Measurements from ENCODE around the gene RPL29.

Gene RPL29

GRCh38 chr3:51961602-51962569 is 33.8 kb downstream of the RPL29 start:
- DNase-seq: no peak

GRCh38 chr3:51961011-51961410 is 34.7 kb downstream of the RPL29 start:
- DNase-seq: no peak

DNA sequence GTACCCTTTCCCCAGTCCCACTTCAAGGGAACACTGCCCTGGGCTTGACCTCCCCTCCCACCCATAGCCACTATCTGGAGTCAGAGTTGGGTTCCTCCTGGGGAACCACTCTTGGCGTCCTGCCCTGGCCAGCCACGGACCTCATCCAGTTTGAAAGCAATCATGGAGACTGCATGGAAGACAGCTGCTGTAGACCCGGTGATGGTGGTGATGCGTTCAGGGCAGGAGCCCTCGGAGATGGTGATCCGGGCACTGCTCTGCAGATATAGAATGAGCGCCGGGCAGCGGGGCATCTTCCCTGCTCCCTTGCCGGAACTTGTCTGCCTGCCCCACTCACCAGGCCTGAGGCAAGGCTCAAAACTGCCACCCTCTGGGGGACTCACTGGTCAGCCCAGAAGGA is 35.3 kb downstream of the RPL29 start:
- no peak for DNase-seq

GRCh38 chr3:51959651-51960050 is 36.0 kb downstream of the RPL29 start:
- DNase-seq: no peak

DNA sequence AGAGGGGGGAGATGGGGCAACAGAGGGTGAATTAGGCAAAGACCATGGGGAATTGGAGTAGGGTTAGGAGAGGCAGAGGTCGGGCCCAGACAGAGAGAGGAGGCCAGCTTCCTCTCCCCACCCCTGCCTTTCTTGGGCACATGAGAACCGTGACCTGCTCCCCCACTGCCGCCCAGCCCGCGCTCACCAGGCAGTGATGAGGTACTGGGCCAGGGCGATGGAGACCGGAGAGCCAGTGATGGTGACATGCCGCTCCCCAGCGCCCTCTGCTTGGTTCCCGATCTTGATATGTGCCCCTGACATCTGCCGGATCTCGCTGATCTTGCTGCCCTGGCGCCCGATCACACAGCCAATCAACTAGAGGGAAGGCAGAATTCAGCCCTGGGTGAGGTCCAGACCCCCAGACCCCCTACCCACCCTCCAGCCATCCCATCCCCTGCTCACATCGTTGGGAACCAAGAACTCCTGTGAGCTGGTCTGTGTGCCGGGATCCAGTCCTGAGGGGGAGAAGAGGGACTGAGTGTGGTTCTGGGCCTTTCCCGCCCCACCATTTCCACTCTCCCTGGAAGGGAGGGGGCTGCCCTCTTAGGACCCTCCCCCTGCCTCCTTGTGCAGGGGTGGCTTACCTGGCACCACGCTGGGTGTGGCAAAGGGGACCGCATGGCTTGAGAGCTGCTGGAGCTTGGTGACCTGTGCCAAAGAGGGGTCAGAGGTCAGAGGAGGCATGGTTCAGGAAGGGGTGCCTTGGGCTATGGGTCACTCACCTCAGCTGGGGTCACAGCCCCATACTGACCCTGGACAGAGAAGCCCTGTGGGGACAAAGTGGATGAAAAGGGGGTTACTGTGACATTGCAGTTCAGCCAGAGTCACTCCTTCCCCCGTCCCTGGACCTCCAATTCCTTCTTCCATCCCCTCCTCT is 36.8 kb downstream of the RPL29 start:
- DNase-seq: no peak

DNA sequence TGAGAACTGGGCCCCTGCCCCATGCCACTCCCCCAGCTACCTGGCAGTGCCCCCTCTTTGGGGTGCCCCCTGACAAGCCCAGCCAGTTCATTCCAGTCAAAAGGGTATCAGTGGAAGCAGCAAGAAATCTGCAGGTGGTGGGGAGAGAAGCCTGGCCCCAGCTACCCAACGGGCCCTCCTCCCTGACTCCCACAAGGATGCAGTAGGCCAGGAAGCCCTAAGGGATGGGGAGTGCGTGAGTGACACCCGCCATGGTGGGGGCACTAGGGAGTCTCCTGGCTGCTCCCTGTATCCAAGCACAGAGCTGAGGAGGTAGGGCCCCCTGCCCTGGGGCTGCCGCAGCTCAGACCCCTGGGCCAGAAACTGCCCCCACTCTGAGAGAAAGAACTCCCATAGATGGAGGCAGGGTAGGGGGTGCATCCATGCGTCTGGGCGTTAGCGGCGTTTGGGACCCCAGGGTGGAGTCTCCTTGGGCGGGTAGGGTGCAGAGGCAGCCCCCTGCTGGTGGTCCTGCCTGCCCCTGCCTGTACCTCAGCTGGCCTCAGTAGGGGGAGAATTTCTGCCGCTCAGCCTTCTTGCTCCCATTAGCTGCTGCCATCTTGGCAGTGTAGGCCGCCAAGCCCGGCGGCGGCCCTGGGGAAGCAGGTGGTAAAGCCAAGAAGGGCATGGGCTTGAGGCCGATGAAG is 38.0 kb downstream of the RPL29 start:
- no peak for DNase-seq

GRCh38 chr3:51955893-51956770 is 39.6 kb downstream of the RPL29 start:
- peak; percentile 63 for DNase-seq

- DNase-seq: no peak
These were observed 40.4 kb downstream of the RPL29 start, which contains the start of gene GPR62 for GRCh38 chr3:51955175-51955892. Gene GPR62, plus strand, starts transcription at chr3:51955381. Its CDS starts 272 bp downstream, at chr3:51955653.

DNA sequence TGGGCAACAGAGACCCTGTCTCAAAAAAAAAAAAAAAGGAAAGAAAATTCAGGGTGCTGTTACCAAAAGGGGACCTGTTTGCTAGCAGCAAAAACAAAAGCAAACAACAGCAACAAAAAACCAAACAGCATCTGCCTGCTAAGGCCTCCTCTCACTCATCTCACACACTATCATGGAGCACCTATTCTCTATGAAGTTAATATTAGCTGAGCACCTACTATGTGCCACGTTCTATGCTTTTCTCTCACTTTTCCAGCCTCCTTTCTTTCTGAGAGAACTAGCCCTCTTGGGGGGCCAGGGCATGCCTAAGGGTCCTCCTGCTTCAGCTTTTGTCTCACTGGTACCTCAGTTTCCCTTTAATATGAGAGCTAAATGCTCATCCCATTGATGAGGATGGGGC is 41.0 kb downstream of the RPL29 start:
- no peak for DNase-seq

GRCh38 chr3:51954105-51954504 is 41.6 kb downstream of the RPL29 start:
- no peak for DNase-seq

- DNase-seq: no peak
These were observed 42.2 kb downstream of the RPL29 start for GRCh38 chr3:51953445-51953844.

GRCh38 chr3:51950899-51951298 is 44.8 kb downstream of the RPL29 start:
- no peak for DNase-seq

GRCh38 chr3:51949121-51949520 is 46.6 kb downstream of the RPL29 start:
- DNase-seq: no peak

DNA sequence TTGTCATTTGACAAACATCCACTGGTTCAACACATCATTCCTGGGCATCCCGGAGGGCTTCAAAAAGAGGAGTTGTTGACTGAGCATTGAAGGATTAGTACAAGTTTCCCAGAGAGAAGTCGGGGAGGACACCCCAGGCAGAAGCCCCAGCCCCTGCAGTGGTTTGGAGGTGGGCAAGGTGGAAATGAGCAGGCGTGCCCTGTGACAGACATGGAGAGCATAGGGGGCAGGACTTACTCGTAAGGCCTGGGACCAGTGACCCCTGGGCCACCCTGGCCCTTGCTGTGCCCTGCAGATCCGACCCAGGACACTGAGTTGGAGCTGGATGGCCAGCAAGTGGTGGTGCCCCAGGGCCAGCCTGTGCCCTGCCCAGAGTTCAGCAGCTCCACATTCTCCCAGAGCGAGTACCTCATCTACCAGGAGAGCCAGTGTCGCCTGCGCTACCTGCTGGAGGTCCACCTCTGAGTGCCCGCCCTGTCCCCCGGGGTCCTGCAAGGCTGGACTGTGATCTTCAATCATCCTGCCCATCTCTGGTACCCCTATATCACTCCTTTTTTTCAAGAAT is 47.6 kb downstream of the RPL29 start:
- no peak for DNase-seq

DNA sequence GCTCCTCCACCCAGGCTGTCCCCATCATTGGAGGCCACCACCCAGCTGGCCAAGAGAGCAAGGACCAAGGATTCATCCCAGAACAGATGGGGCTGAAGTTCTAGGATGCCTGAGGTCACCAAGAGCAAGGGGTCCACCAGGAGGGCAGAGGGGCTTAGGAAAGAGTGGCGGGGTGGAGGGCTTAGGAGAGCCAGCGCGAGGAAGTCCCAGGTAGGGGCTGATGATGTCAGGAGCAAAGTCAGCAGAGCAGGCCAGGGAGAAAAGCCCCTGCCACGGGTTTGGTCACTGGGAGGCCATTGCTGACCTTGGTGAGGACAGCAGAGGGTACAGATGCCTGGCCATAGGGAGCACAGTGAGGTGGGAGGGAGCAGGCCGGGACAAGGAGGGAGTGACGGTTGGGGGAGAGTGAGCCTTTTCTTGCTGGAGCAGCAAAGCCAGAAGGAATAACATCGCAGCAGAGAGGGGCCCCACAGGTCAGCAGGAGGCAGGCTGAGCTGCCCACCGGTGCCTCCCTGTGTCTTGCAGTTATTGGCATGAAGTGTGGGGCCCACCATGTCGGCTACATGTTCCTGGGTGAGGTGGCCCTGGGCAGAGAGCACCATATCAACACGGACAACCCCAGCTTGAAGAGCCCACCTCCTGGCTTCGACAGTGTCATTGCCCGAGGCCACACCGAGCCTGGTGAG is 48.3 kb downstream of the RPL29 start:
- DNase-seq: no peak

DNA sequence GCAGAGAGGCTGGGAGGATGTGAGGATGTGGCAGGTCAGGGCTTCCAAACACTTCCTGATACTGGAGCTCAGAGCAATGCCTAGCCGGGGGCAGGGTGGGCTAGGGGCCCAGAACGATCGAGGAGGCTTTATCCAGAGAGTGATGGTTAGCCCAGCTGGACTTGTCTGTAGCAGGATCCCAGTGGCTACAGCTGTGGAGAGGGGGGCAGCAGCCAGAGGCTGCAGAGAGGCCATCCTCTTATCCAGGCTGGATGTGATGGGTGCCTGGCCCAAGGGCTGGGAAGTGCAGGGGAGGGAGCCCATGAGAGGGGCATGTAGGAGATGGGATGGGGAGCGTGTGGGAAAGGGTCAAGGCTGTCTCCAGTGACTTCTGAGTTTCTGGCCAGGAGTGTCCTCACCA is 48.9 kb downstream of the RPL29 start:
- DNase-seq: no peak

DNA sequence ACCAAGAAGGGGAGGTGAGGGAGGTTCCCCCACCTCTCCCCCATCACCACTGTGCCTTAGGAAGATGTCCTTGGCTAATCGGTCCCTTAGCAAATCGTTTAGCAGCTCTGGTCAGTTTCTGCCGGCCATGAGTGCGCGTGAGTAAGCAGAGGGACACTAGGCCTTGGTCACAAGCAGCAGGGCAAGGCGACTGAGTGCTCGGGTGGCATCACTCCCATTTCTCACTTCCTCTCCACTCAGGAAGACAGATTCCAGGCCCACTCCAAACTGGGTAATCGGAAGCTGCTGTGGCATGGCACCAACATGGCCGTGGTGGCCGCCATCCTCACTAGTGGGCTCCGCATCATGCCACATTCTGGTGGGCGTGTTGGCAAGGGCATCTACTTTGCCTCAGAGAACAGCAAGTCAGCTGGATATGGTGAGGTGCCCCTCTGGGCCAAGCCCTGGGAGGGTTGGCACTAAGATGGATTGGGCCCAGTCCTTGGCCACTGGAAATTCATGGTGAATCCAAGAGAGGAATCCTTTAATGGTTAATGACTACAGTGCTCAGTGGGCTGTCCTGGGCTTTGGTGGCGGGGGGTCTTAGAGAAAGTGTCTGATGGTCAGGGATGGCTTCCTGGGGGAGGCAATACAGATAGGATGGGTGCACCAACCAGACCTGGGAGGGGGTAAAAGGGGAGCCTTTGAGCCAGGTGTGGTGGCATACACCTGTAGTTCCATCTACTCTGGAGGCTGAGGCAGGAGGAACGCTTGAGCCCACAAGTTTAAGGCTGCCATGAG is 49.6 kb downstream of the RPL29 start:
- no peak for DNase-seq

DNA sequence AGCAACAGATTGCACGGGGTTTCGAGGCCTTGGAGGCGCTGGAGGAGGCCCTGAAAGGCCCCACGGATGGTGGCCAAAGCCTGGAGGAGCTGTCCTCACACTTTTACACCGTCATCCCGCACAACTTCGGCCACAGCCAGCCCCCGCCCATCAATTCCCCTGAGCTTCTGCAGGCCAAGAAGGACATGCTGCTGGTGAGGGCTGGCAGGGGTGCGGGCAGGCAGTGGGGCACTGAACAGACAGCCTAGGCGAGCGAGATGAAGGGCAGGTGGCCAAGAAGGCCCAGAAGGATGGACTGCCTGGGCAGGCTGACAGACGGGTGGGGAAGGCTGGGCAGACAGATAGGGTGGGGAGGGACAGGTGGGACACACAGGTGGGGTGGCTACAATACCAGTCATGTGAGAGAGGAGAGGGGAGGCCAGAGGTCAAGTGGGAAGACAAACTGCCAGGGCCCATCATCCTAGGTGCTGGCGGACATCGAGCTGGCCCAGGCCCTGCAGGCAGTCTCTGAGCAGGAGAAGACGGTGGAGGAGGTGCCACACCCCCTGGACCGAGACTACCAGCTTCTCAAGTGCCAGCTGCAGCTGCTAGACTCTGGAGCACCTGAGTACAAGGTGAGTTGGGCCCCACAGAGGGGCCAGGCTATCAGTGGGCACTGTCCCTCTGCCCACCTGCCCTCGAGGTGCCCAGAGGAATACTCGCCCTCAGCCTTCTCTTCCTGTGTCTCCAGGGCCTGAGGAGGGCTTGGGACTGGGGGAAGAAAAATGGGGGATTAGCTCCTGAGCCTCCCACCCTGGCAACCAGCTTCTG is 50.5 kb downstream of the RPL29 start:
- no peak for DNase-seq
